Uterus (tissue), 4 donors: ENCODE data around the gene TRIM3. TPM values are rescaled to one million over a fixed set of nuclear protein-coding genes. Genes with fewer than 3 reads are reported as not detected.

Source experiments
- DNase-seq, 2 donors: peaks; one replicate each; pipeline ENCODE4 v3.0.0-alpha.2; 2019 to 2020
- H3K27ac ChIP-seq, 2 donors: fragments of 200-600 bp; sonication (generic); 1 replicate in 1 of 2; 2 replicates in 1 of 2; pipeline ENCODE4 v1.5.1; 2016 to 2018
- H3K27me3 ChIP-seq, 2 donors: fragments of 200-600 bp; sonication (generic); one replicate each; pipeline ENCODE4 v1.5.1; 2018 to 2019; ENCODE audit warnings: control low read depth in 1 of 2
- H3K36me3 ChIP-seq, 2 donors: fragments of 200-600 bp; sonication (generic); one replicate each; pipeline ENCODE4 v1.5.1; 2019; ENCODE audit warnings: control low read depth in 1 of 2
- H3K4me1 ChIP-seq, 2 donors: fragments of 200-600 bp; sonication (generic); one replicate each; pipeline ENCODE4 v1.5.1; 2018 to 2019; ENCODE audit warnings: control low read depth in 1 of 2
- H3K4me3 ChIP-seq, 2 donors: fragments of 200-600 bp; sonication (generic); 1 replicate in 1 of 2; 2 replicates in 1 of 2; pipeline ENCODE4 v1.5.1; 2018 to 2019; ENCODE audit warnings: mild to moderate bottlenecking in 1 of 2
- H3K9me3 ChIP-seq, 2 donors: fragments of 200-600 bp; sonication (generic); one replicate each; pipeline ENCODE4 v1.5.1; 2019; ENCODE audit warnings: control low read depth in 1 of 2
- POLR2A ChIP-seq, 2 donors: fragments of 450-650 bp; IDR thresholded peaks; one replicate each; pipeline ENCODE4 v1.6.1; 2016; ENCODE audit warnings: antibody characterized with exemption in 2 of 2, mild to moderate bottlenecking in 1 of 2, moderate library complexity in 1 of 2
- intact Hi-C: fragments of 100-400 bp; cut with DNase I; formaldehyde crosslinking; loops from one replicate; pipeline ENCODE4 v1.15.1; 2023; ENCODE audit warnings: low total_unique reads
- total RNA-seq, 4 donors: library from RNA; depleted of rRNA in 3 of 4; stranded (reverse); fragments of >200 nt in 3 of 4; gene quantifications; one replicate each; pipeline versions ENCODE4 v1.1.0 to v1.2.4, GENCODE V29; 2014 to 2023
- TF ChIP-seq, protein P1 (sequence below), 4 experiments: fragments of 200-600 bp in 2 of 4; fragments of 450-650 bp in 2 of 4; sonication (generic) in 2 of 4; IDR thresholded peaks; one replicate each; pipeline ENCODE4 v1.5.1; 2016 to 2019; ENCODE audit warnings: antibody characterized with exemption in 4 of 4, mild to moderate bottlenecking in 2 of 4, moderate library complexity in 1 of 4
- donor health status: DM: yes; HTN: yes; CAD: no.

The TRIM3 gene
- total RNA-seq, 4 donors from 2014 or later = 9.5 to 42.4 (median 29.6) TPM

- H3K4me3 ChIP-seq = no peak overlapping the region
- no peak for TF ChIP-seq POLR2A (IDR thresholded peaks at IDR 0.05)
- TF ChIP-seq, protein P1, sequence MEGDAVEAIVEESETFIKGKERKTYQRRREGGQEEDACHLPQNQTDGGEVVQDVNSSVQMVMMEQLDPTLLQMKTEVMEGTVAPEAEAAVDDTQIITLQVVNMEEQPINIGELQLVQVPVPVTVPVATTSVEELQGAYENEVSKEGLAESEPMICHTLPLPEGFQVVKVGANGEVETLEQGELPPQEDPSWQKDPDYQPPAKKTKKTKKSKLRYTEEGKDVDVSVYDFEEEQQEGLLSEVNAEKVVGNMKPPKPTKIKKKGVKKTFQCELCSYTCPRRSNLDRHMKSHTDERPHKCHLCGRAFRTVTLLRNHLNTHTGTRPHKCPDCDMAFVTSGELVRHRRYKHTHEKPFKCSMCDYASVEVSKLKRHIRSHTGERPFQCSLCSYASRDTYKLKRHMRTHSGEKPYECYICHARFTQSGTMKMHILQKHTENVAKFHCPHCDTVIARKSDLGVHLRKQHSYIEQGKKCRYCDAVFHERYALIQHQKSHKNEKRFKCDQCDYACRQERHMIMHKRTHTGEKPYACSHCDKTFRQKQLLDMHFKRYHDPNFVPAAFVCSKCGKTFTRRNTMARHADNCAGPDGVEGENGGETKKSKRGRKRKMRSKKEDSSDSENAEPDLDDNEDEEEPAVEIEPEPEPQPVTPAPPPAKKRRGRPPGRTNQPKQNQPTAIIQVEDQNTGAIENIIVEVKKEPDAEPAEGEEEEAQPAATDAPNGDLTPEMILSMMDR (IDR thresholded peaks at IDR 0.05) = no peak
- intact Hi-C loops = no loop called here
- no peak for DNase-seq
- H3K36me3 ChIP-seq = no peaks in the 10 kb centered on the region
- no peaks in the 10 kb centered on the region for H3K9me3 ChIP-seq
- H3K27me3 ChIP-seq = no peaks in the 10 kb centered on the region
- no peak overlapping the region for H3K27ac ChIP-seq
- H3K4me1 ChIP-seq = no peaks in the 10 kb centered on the region
Measured at GRCh38 chr11:6453152-6453551, 20.6 kb downstream of the TRIM3 start.

DNA sequence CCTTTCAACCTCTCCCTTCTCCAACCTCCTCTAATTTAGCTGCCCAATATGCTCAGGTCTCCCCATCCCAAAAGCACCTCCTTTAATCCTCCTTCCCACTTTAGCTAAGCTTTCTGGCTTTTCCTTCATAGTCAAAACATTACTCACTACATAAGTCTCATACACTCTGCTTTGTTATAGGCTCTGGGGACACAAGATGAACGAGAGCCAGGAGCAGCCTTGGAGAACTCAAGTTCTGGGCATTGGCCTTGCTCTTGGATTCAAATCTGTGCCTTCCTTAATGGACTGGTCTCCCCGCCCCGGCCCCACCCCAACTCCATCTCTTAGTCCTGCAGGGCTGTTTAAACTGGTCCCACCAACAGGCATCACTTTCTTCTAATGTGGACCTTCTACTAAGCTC lies 21.5 kb downstream of the TRIM3 start:
- TF ChIP-seq, protein P1 (IDR thresholded peaks at IDR 0.05) = no peak
- TF ChIP-seq POLR2A (IDR thresholded peaks at IDR 0.05) = no peak
- no peaks in the 10 kb centered on the region for H3K9me3 ChIP-seq
- no peaks in the 10 kb centered on the region for H3K36me3 ChIP-seq
- no peak for DNase-seq
- no peaks in the 10 kb centered on the region for H3K4me1 ChIP-seq
- intact Hi-C loops = no loop called here
- no peak overlapping the region for H3K4me3 ChIP-seq
- no peaks in the 10 kb centered on the region for H3K27me3 ChIP-seq
- H3K27ac ChIP-seq = no peak overlapping the region

DNA sequence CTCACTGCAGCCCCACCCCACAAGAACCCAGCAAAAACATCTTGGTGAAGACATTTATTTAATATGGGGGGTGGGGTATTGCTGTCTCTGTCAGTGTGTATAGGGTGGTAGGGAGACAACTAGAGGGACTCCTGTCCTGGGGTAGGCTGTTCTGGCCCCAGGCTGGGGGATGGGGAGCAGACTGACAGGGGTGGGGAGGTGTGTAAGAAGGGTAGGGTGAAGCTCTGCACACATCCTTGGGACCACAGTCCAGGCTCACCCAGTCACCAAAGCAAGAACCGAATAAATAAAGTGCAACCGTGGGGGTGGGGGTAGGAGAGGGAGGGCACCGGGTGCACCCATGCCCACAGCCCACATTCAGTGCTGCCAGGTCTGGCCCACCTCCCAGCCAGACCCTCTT lies 25.2 kb downstream of the TRIM3 start:
- Histone ChIP-seq H3K27ac (no peak overlapping the region), H3K36me3 (no peaks in the 10 kb centered on the region), H3K9me3 (no peaks in the 10 kb centered on the region), H3K4me1 (no peaks in the 10 kb centered on the region), H3K4me3 (no peak overlapping the region), H3K27me3 (no peaks in the 10 kb centered on the region)
- TF ChIP-seq POLR2A (IDR thresholded peaks at IDR 0.05) = no peak
- TF ChIP-seq, protein P1 (IDR thresholded peaks at IDR 0.05) = no peak
- DNase-seq = no peak
- intact Hi-C loops = loop anchor here (10.0 kb wide), 1 partner anchor 56 kb away; no protein-coding TSS in a partner anchor

DNA sequence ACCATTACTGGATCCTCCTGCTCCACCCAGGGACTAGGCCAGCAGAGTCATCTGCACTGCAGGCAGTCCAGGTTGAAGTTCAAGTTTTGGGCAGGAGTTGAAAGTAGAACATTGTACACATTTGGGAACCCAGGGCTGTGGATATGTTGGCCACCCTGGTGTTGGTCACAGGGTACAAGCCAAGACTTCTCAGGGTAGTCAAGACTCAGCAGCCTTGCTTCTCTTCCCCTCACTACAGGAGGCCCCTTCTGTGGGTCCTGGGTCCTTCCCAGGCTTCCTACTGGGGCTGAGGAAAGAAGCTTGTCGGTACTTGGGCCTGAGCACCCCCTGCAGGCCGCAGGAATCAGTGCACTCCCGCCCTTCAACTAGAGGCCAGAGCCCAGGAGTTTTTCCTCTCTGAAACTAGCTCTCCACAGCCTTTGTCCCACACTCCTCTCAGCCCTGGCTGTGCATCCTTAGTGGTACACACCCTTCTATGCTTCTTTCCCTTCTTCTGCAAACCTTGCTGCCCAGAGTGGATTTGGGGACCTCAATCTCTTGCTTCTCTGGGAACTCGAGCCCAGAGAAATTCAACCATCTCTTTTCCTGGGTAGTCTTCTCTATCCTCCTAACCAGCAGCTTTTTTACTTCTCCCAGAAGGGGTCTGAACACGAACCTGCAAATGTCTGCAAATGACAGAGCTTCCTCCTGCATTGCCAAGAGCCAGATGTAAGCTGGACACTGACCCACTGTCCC lies 30.3 kb downstream of the TRIM3 start:
- no peaks in the 10 kb centered on the region for H3K27me3 ChIP-seq
- peak; percentile 52 to 54 for DNase-seq
- H3K9me3 ChIP-seq = no peaks in the 10 kb centered on the region
- H3K4me1 ChIP-seq = no peaks in the 10 kb centered on the region
- H3K27ac ChIP-seq = no peak overlapping the region
- intact Hi-C loops = loop anchor here (5.0 to 10.0 kb wide), 2 partner anchors 61 to 66 kb away; no protein-coding TSS in a partner anchor
- no peak overlapping the region for H3K4me3 ChIP-seq
- TF ChIP-seq, protein P1 (IDR thresholded peaks at IDR 0.05) = peak; percentile 66 to 84 (median 80)
- TF ChIP-seq POLR2A (IDR thresholded peaks at IDR 0.05) = no peak
- H3K36me3 ChIP-seq = no peaks in the 10 kb centered on the region

- no peak for DNase-seq
- Histone ChIP-seq H3K27ac (no peak overlapping the region), H3K4me3 (no peak overlapping the region), H3K27me3 (no peaks in the 10 kb centered on the region), H3K36me3 (no peaks in the 10 kb centered on the region), H3K4me1 (no peaks in the 10 kb centered on the region), H3K9me3 (no peaks in the 10 kb centered on the region)
- TF ChIP-seq POLR2A (IDR thresholded peaks at IDR 0.05) = no peak
- TF ChIP-seq, protein P1 (IDR thresholded peaks at IDR 0.05) = no peak
- intact Hi-C loops = loop anchor here (5.0 to 10.0 kb wide), 2 partner anchors 62 to 65 kb away; no protein-coding TSS in a partner anchor
Measured at GRCh38 chr11:6442441-6442840, 31.3 kb downstream of the TRIM3 start.
